ENCODE measurements around the gene POLD3. TPM values are rescaled to one million over a fixed set of nuclear protein-coding genes. Genes with fewer than 3 reads are reported as not detected.

POLD3 gene
- total RNA-seq, 1 donor from 2014 or later, result 16.7 TPM

GRCh38 chr11:74678041-74678440 is 85.7 kb downstream of the POLD3 start:
- no peak for TF ChIP-seq CTCF (conservative IDR thresholded peaks at IDR 0.05; ENCODE audit: low read depth, low read length)
- no peak for DNase-seq (ENCODE audit: low read depth)
- no peak overlapping the region for H3K4me3 ChIP-seq (ENCODE audit: low read depth, low read length)

GRCh38 chr11:74678591-74679512 is 86.5 kb downstream of the POLD3 start:
- H3K4me3 ChIP-seq (ENCODE audit: low read depth, low read length), result no peak overlapping the region
- no peak for TF ChIP-seq CTCF (conservative IDR thresholded peaks at IDR 0.05; ENCODE audit: low read depth, low read length)
- no peak for DNase-seq (ENCODE audit: low read depth)

GRCh38 chr11:74679513-74679865 is 87.1 kb downstream of the POLD3 start:
- no peak for TF ChIP-seq CTCF (conservative IDR thresholded peaks at IDR 0.05; ENCODE audit: low read depth, low read length)
- no peak for DNase-seq (ENCODE audit: low read depth)

GRCh38 chr11:74680035-74680671 is 87.8 kb downstream of the POLD3 start:
- no peak for TF ChIP-seq CTCF (conservative IDR thresholded peaks at IDR 0.05; ENCODE audit: low read depth, low read length)
- no peak overlapping the region for H3K4me3 ChIP-seq (ENCODE audit: low read depth, low read length)
- no peak for DNase-seq (ENCODE audit: low read depth)

More at GRCh38 chr11:74679513-74679865, 87.1 kb downstream of the POLD3 start:
- no peak overlapping the region for H3K4me3 ChIP-seq (ENCODE audit: low read depth, low read length)

GRCh38 chr11:74680703-74681531 is 88.5 kb downstream of the POLD3 start:
- no peak for DNase-seq (ENCODE audit: low read depth)

More at GRCh38 chr11:74680703-74681531, 88.5 kb downstream of the POLD3 start:
- H3K4me3 ChIP-seq (ENCODE audit: low read depth, low read length), result no peak overlapping the region
- no peak for TF ChIP-seq CTCF (conservative IDR thresholded peaks at IDR 0.05; ENCODE audit: low read depth, low read length)
